ENCODE measurements around the gene CCDC195.

The CCDC195 gene

GRCh38 chr2:224736227-224736626 lies 20.1 kb upstream of the CCDC195 start:
- TF ChIP-seq ESRRG (CRISPR knock-in tag; IDR thresholded peaks at IDR 0.05) (no peak), ZC3H10 (CRISPR knock-in tag; IDR thresholded peaks at IDR 0.05) (no peak), PPARA (CRISPR knock-in tag; IDR thresholded peaks at IDR 0.05; ENCODE audit: borderline replicate concordance) (no peak), RARB (CRISPR knock-in tag; IDR thresholded peaks at IDR 0.05) (no peak), ZNF565 (CRISPR knock-in tag; conservative IDR thresholded peaks at IDR 0.05; ENCODE audit: low read depth) (no peak), ZFP3 (CRISPR knock-in tag; IDR thresholded peaks at IDR 0.05) (no peak), BACH2 (CRISPR knock-in tag; IDR thresholded peaks at IDR 0.05; ENCODE audit: borderline replicate concordance) (no peak)
- TF ChIP-seq, protein P1, sequence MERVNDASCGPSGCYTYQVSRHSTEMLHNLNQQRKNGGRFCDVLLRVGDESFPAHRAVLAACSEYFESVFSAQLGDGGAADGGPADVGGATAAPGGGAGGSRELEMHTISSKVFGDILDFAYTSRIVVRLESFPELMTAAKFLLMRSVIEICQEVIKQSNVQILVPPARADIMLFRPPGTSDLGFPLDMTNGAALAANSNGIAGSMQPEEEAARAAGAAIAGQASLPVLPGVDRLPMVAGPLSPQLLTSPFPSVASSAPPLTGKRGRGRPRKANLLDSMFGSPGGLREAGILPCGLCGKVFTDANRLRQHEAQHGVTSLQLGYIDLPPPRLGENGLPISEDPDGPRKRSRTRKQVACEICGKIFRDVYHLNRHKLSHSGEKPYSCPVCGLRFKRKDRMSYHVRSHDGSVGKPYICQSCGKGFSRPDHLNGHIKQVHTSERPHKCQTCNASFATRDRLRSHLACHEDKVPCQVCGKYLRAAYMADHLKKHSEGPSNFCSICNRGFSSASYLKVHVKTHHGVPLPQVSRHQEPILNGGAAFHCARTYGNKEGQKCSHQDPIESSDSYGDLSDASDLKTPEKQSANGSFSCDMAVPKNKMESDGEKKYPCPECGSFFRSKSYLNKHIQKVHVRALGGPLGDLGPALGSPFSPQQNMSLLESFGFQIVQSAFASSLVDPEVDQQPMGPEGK (CRISPR knock-in tag; IDR thresholded peaks at IDR 0.05; ENCODE audit: borderline replicate concordance) = no peak
- no peak for ATAC-seq

GRCh38 chr2:224734949-224735348 lies 18.8 kb upstream of the CCDC195 start:
- no peak for ATAC-seq
- TF ChIP-seq ZNF565 (CRISPR knock-in tag; conservative IDR thresholded peaks at IDR 0.05; ENCODE audit: low read depth) (no peak), TCF4 (CRISPR knock-in tag; IDR thresholded peaks at IDR 0.05; ENCODE audit: borderline replicate concordance) (no peak), TOX (CRISPR knock-in tag; IDR thresholded peaks at IDR 0.05; ENCODE audit: borderline replicate concordance) (no peak)
- TF ChIP-seq, protein P2, sequence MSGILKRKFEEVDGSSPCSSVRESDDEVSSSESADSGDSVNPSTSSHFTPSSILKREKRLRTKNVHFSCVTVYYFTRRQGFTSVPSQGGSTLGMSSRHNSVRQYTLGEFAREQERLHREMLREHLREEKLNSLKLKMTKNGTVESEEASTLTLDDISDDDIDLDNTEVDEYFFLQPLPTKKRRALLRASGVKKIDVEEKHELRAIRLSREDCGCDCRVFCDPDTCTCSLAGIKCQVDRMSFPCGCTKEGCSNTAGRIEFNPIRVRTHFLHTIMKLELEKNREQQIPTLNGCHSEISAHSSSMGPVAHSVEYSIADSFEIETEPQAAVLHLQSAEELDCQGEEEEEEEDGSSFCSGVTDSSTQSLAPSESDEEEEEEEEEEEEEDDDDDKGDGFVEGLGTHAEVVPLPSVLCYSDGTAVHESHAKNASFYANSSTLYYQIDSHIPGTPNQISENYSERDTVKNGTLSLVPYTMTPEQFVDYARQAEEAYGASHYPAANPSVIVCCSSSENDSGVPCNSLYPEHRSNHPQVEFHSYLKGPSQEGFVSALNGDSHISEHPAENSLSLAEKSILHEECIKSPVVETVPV (CRISPR knock-in tag; IDR thresholded peaks at IDR 0.05) = no peak

DNA sequence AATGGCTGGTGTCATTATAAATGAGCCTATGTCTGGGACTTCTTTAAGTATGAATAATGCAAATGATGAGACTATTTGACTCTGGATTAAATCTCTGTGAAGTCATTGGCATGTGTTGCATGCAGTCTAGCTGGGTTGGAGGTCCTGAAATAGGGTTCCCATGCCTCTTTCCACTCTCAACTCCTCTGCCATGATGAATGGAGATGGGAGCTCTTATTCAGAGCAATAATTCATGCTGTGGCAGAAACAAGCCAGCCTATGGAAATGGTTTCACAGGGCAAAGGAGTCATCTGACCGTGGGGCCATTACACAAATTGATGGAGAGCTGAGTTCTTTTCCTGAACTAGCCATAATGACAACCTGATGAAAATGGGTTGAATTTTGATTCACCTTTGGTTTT lies 15.5 kb upstream of the CCDC195 start:
- TF ChIP-seq RARB (CRISPR knock-in tag; IDR thresholded peaks at IDR 0.05) (no peak), GLIS3 (CRISPR knock-in tag; IDR thresholded peaks at IDR 0.05) (no peak), ISL1 (CRISPR knock-in tag; IDR thresholded peaks at IDR 0.05) (no peak), SNAI2 (CRISPR knock-in tag; IDR thresholded peaks at IDR 0.05) (no peak), ZFP3 (CRISPR knock-in tag; IDR thresholded peaks at IDR 0.05) (no peak), TOX (CRISPR knock-in tag; IDR thresholded peaks at IDR 0.05; ENCODE audit: borderline replicate concordance) (no peak), ZFP30 (CRISPR knock-in tag; IDR thresholded peaks at IDR 0.05) (no peak), CSDC2 (CRISPR knock-in tag; IDR thresholded peaks at IDR 0.05) (no peak), OSR1 (CRISPR knock-in tag; IDR thresholded peaks at IDR 0.05) (no peak), CREB5 (CRISPR knock-in tag; IDR thresholded peaks at IDR 0.05; ENCODE audit: low read depth) (no peak), TCF4 (CRISPR knock-in tag; IDR thresholded peaks at IDR 0.05; ENCODE audit: borderline replicate concordance) (no peak), ARNTL (CRISPR knock-in tag; IDR thresholded peaks at IDR 0.05; ENCODE audit: borderline replicate concordance, low read depth) (no peak), ZNF70 (CRISPR knock-in tag; IDR thresholded peaks at IDR 0.05) (no peak), ZC3H10 (CRISPR knock-in tag; IDR thresholded peaks at IDR 0.05) (no peak), ZNF8 (CRISPR knock-in tag; IDR thresholded peaks at IDR 0.05) (no peak), PPARA (CRISPR knock-in tag; IDR thresholded peaks at IDR 0.05; ENCODE audit: borderline replicate concordance) (no peak), ESRRG (CRISPR knock-in tag; IDR thresholded peaks at IDR 0.05) (no peak)
- TF ChIP-seq, protein P1 (CRISPR knock-in tag; IDR thresholded peaks at IDR 0.05; ENCODE audit: borderline replicate concordance) = no peak
- TF ChIP-seq, protein P3, sequence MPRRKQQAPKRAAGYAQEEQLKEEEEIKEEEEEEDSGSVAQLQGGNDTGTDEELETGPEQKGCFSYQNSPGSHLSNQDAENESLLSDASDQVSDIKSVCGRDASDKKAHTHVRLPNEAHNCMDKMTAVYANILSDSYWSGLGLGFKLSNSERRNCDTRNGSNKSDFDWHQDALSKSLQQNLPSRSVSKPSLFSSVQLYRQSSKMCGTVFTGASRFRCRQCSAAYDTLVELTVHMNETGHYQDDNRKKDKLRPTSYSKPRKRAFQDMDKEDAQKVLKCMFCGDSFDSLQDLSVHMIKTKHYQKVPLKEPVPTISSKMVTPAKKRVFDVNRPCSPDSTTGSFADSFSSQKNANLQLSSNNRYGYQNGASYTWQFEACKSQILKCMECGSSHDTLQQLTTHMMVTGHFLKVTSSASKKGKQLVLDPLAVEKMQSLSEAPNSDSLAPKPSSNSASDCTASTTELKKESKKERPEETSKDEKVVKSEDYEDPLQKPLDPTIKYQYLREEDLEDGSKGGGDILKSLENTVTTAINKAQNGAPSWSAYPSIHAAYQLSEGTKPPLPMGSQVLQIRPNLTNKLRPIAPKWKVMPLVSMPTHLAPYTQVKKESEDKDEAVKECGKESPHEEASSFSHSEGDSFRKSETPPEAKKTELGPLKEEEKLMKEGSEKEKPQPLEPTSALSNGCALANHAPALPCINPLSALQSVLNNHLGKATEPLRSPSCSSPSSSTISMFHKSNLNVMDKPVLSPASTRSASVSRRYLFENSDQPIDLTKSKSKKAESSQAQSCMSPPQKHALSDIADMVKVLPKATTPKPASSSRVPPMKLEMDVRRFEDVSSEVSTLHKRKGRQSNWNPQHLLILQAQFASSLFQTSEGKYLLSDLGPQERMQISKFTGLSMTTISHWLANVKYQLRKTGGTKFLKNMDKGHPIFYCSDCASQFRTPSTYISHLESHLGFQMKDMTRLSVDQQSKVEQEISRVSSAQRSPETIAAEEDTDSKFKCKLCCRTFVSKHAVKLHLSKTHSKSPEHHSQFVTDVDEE (CRISPR knock-in tag; IDR thresholded peaks at IDR 0.05) = no peak
- TF ChIP-seq, protein P2 (CRISPR knock-in tag; IDR thresholded peaks at IDR 0.05) = no peak
- ATAC-seq = no peak
